GM19099 (cell line): ENCODE measurements around the gene GNL3.

Experiments
- POLR2A ChIP-seq: IDR thresholded peaks from 3 replicates; pipeline ENCODE4 v1.6.1; 2011; ENCODE audit warnings: low read depth; ENCODE audit not compliant: insufficient read length; ENCODE audit errors: extremely low read depth

GNL3 gene, protein sequence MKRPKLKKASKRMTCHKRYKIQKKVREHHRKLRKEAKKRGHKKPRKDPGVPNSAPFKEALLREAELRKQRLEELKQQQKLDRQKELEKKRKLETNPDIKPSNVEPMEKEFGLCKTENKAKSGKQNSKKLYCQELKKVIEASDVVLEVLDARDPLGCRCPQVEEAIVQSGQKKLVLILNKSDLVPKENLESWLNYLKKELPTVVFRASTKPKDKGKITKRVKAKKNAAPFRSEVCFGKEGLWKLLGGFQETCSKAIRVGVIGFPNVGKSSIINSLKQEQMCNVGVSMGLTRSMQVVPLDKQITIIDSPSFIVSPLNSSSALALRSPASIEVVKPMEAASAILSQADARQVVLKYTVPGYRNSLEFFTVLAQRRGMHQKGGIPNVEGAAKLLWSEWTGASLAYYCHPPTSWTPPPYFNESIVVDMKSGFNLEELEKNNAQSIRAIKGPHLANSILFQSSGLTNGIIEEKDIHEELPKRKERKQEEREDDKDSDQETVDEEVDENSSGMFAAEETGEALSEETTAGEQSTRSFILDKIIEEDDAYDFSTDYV

DNA sequence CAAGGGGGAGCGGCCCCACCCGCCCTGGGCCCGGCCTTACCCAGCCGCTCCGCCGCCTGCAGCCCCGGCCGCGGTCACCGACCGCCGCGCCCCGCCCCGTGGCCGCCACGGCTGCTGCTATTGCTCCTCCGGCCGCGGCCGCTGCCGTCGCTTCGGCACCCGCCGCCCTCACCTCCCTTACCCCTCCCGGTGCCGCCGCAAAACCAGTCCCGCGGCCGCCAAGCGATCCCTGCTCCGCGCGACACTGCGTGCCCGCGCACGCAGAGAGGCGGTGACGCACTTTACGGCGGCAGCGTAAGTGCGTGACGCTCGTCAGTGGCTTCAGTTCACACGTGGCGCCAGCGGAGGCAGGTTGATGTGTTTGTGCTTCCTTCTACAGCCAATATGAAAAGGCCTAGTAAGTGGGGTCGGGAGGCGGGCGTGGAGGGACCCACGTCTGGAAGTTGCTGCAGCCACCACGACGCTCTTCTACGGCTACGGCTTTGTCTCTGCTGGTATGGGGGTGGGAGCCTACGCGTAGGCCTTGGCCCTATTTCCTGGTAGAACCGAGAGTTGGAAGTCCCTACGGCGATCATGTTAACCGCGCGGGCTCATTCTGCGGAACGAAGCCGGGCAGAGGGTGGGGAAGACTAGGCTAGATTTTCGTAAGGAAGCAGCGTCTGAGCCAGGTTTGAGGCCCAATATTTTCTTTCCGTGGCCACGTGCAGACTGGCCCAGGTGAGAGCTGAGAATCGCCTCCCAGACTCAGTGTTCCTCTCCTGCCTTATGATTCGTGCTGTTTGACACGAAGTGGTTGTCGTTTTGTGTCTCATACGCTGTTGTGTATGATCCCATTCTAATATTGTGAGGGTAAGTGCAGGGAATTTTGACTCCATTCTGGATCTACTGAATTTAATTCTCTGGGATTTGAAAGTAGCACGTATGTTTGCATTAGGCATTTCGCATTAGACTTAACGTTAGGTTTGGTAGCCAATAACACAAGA, at the start of gene GNL3, which contains the start of gene PBRM1:
Gene GNL3 (plus strand): TSS at position 324 of the 983 bp plus-strand sequence. CDS start 61 bp downstream, at position 385.
Gene PBRM1 (minus strand): TSS at position 205 of the 983 bp plus-strand sequence.
- TF ChIP-seq POLR2A, result peak; percentile 94

DNA sequence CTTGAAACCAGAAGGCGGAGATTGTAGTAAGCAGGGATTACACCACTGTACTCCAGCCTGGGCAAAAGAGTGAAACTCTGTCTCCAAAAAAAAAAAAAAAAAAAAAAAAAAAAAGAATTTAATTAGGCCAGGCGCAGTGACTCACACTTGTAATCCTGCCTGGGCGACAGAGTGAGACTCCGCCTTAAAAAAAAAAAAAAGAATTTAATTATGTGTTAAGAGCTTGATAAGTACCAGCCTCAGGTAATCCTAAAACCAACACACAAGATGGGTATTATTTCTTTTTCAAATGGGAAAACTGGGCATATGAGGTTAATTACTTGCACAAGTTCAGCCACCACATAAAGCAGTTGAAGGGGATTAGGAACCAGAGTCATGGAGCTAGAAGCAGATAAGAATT, 49.2 kb upstream of the GNL3 start:
- no peak for TF ChIP-seq POLR2A

DNA sequence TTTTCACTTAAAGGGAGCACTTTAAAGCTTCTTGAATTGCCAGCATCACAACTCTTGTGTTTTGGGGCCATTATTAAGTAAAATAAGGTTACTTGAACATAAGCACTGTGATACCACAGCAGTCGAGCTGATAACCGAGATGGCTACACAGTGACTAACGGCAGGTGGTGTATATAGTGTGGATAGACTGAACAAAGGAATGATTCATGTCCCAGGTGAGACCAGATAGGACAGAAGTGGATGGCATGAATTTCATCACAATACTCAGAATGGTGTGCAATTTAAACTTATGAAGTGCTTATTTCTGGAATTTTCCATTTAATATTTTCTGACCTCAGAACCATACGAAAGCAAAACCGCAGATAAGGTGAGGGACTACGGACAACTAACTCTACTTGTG, 40.3 kb upstream of the GNL3 start:
- TF ChIP-seq POLR2A, result no peak

DNA sequence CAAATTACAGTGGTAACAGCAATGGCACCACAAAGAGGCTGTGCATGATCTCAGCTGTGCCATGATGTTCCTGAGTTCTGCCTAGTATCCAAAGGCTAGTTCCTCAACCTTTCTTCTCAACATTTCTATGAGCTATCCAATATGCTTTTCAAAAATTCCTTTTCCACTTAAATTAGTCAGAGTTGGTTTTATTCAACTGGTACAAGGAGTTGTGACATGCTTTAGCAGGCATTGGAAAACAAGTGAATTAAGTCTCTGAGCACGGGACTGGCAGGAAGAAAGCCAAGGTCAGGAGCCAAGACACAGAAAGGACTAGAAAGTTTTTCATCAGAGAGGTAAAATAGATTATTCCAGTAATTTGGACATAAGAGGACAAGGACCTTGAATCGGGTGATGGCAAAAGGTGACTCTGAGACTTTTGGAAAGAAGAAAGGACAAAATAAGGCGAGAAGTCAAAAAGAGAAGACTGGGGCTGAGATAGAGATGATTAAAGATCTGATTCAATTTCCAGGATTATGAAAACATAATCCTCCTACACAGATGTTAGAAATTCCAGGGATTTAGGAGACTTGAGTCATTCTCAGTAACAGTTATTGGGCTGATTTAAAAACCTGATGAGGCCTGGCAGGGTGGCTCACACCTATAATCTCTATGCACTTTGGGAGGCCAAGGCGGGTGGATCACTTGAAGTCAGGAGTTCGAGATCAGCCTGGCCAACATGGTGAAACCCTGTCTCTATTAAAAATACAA, 36.2 kb upstream of the GNL3 start:
- TF ChIP-seq POLR2A, result no peak

DNA sequence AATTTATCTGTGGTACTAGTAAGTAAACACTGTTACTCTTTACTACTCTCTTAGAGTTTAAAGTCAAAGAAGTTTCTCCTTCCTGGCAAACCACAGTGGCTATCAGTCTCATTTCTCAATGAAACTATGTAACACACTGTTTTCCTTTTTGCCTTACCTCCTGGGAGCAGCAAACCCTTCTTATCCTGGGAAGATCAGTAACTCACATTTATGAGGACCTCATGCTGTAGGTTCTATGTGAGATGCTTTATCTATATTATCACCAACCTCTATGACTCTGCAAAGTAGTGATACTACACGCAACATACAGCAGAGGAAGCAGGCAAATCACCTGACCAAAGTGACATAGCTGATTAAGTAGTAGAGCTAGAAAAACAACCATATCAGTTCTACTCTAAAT, 35.4 kb upstream of the GNL3 start:
- TF ChIP-seq POLR2A, result no peak

DNA sequence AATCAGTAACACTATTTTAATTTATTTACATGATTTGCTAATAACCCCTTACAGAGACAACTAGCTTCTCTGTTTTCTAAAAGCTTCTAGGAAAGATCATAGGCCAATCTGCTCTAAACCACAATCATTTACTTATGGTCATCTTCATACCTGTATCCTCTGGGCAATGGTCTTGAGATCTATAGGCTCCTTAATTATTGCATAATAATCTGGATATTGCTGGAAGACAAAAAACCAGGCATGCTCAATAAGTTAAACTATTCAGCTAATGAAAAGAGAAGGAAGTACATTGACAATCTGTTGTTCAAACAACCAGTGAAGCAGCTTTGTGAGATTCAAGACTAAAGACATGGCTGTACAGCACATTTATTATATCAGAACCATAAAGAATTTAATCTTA, 34.2 kb upstream of the GNL3 start:
- no peak for TF ChIP-seq POLR2A

DNA sequence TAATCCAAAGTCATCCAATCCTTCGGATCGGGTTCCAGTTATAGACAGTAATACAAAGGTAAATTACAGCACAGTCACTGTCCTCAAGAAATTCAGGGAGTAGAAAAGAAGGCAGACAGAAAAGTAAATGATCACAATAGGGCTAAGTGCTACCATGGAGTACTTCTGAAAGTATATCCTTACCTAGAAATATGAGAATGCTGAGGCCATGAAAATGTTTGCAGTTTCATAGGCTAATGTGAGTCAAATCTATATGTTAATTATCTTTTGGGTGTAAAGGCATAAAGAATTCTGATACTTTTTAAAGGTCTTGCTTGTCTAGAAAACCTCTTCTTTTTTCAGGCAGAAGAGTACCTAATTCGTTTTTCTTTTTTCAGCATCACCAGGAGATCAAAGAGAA, 29.9 kb upstream of the GNL3 start:
- TF ChIP-seq POLR2A, result no peak

DNA sequence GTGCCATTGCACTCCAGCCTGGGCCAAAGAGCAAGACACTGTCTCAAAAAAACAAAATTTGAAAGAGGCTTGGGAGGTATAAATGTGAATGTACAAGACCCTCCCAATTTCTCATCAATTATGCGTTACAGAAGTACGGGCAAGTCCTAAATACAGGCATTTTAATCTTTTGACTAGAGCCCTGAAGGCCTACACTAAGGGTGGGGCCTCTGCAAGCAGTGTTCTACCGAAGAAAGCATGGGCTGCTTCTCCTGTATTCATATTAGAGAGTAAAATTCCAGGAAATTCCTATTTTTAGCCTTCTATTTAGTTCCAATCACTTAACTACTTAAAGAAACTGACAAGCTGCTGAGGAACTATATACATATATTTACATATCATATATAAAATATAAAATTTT, 25.8 kb upstream of the GNL3 start:
- TF ChIP-seq POLR2A, result no peak

DNA sequence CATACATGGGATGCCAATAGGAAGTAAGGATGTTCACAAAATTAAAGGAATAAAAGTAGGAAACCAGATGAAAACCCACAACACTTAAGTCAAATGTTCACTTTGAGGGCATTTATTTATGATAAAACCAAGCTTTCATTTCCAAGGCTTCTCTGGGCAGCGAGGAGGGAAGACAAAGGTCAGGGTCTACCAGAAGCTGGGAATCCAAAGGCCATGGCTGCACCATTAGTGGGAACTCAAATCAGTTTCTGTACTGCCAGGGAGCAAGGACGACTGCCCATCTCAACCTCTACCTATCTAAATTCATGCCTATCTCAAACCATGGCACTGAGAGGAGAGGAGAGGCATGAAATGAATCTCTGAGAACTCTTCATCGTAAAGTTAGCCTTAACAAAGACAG, 22.7 kb upstream of the GNL3 start:
- TF ChIP-seq POLR2A, result no peak

DNA sequence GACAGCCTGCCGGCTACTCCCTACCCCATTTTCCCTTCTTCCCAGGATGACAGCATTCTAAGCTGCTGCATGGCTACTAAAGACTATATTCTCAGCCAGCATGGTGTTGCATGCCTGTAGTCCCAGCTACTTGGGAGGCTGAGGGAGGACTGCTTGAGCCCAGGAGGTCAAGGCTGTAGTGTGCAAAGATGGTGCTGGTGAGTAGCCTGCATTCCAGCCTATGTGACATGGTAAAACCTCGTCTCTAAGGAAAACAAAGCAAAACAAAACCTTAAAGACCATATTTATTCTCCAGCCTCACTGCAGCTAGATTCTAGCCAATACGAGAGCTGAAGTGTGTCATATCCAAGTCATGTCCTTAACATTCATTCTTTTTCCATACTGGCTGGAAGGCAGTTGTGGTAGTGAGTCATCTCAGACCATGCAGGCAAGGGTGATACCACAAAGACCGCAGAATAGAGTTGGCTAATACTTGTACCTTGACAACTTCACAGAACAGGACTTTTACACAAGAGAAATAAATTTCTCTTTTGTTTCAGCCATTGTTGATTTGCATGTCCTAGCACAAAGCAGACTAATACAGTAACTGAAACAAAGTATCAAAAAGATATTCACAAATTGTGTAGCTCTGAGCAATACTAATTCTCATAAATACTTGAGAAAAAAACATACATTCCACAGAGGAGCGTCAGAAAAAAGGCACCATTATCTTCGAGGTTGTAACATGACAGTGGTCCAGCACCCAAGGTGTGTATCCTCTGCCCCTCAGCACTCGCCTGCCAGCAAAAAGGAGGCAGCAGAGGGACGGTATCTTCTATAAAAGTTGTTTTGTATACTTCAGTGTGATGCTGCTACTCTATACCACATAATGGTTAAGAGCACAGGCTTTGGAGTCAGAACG, 15.0 kb upstream of the GNL3 start:
- no peak for TF ChIP-seq POLR2A

DNA sequence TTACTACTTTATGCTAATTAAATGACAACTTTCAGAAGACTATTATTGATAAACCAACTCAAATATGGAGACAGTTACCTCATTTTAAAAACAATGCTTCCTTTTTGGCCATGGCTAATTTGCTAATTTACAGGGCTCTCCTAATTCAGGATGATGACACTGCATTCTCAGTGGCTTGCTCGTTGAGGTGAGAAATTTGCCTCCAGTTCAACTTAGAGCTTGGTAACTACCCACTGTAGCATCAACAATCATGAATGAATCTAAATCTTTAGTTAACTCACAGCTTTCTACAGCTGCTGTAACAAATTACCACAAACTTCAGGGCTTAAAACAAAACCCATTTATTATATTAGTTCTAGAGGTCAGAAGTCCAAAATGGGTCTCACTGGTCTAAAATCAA, 14.2 kb upstream of the GNL3 start:
- no peak for TF ChIP-seq POLR2A

DNA sequence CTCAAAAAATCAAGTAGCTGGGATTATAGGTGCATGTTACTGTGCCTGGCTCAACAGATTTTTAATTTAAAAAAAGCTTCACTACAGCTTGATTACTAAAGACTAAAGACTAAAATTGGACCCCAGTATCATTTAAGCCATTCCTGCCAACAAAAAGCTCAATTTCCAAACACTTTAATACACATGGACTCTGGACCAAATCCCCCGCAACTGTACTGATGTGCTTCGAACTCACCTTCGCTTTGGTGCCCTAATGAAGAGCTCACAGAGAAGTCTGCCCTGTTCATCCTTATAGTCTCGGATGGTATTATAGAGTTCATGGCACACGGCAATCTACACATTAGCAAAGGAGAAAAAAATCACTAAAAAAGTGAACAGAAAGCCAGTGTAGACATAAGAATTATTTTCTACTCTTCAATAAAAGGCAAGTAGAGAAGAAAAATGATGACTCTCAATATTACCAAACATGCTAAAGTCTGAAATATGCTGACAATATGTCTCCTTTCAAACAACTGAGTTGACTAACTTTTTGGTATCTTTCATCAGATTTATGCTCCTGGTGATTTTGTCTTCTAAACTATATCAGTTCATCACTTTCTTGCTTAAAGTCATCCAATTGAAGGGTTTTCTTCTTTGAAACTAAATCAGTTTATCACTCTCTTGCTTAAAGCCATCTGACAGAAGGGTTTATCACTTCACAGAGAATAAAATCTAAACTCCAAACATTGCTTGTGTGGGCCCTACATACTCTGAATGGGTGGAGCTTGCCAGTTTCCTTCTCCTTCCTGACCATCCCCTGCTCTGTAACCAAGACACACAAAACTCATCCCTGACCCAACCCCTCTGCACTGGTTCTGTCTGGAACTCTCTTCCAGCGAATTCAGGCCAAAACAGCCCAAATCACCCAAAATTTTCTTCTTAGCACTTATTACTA, 7.3 kb upstream of the GNL3 start:
- no peak for TF ChIP-seq POLR2A

DNA sequence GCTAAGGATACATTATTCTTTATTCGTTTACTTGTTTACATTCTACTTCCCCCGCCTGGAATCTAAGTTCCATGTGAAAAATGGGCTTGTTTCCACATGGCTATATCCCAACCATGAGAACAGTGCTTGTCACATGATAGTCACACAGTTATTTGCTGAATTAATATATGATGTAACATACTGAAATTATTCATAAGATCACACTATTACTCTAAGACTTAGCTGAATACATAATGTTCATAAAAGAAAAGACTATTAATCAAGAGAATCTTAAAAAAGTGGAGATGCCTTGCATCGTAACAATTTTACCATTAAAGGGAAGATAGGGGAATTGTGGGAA, 6.7 kb upstream of the GNL3 start:
- no peak for TF ChIP-seq POLR2A

DNA sequence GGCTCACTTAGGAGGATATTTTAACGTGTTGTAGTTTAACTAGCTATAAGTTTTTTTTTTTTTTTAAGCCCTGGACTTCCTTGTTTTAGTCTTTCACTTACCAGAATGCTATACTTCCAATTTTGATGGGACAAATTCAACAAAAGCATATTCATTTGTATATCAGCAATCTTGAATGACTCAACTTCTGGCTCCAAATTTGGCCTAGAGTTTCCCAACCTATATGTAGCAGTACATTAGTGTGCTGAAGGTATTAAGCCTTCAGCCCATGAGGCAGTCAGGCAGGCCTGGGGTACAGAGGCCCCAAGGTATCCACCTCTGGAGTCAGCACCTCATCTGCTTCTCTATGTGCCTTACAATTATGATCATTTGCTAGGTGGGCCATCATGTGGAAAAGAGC, 6.0 kb upstream of the GNL3 start:
- TF ChIP-seq POLR2A, result no peak
